Kidney epithelial cell (primary cell): ENCODE data around the gene STRBP. TPM values are rescaled to one million over a fixed set of nuclear protein-coding genes. Genes with fewer than 3 reads are reported as not detected.
A peak's percentile ranks its signal among the peaks of the same experiment; 100 is the strongest.

ENCODE experiments used
- DNase-seq: peaks from one replicate; pipeline ENCODE4 v3.0.0-alpha.2; 2010; ENCODE audit warnings: low read depth
- H3K27me3 ChIP-seq: 2 replicates; pipeline ENCODE4 v1.6.0; 2011; ENCODE audit warnings: low read length; ENCODE audit not compliant: control insufficient read depth, insufficient read depth
- H3K36me3 ChIP-seq: 2 replicates; pipeline ENCODE4 v1.5.1; 2011; ENCODE audit warnings: low read length; ENCODE audit not compliant: control insufficient read depth, insufficient read depth
- H3K4me3 ChIP-seq: 2 replicates; pipeline ENCODE4 v1.5.1; 2011; ENCODE audit warnings: low read depth, mild to moderate bottlenecking, control low read depth, low read length
- total RNA-seq: library from RNA; depleted of rRNA; stranded (reverse); fragments of >200 nt; gene quantifications from 2 replicates; pipeline ENCODE4 v1.2.3, GENCODE V29; 2015
- TF ChIP-seq, protein P1 (sequence below): IDR thresholded peaks from 2 replicates; pipeline ENCODE4 v1.5.1; 2011; ENCODE audit warnings: mild to moderate bottlenecking, moderate library complexity, low read length, control low read depth, inconsistent platforms; ENCODE audit not compliant: insufficient read depth, poor library complexity, severe bottlenecking

STRBP gene
- total RNA-seq, 1 donor from 2014 or later = 27.5 TPM

- H3K27me3 ChIP-seq = no peaks in the 10 kb centered on the region
- H3K4me3 ChIP-seq = no peak overlapping the region
- DNase-seq = no peak
- H3K36me3 ChIP-seq = peaks cover 3% of the 10 kb centered on the region
- TF ChIP-seq, protein P1, sequence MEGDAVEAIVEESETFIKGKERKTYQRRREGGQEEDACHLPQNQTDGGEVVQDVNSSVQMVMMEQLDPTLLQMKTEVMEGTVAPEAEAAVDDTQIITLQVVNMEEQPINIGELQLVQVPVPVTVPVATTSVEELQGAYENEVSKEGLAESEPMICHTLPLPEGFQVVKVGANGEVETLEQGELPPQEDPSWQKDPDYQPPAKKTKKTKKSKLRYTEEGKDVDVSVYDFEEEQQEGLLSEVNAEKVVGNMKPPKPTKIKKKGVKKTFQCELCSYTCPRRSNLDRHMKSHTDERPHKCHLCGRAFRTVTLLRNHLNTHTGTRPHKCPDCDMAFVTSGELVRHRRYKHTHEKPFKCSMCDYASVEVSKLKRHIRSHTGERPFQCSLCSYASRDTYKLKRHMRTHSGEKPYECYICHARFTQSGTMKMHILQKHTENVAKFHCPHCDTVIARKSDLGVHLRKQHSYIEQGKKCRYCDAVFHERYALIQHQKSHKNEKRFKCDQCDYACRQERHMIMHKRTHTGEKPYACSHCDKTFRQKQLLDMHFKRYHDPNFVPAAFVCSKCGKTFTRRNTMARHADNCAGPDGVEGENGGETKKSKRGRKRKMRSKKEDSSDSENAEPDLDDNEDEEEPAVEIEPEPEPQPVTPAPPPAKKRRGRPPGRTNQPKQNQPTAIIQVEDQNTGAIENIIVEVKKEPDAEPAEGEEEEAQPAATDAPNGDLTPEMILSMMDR = no peak
Observed at GRCh38 chr9:123089040-123089439, 179.3 kb downstream of the STRBP start.

GRCh38 chr9:123087359-123087888 is 181.0 kb downstream of the STRBP start:
- DNase-seq = no peak
- peaks cover 3% of the 10 kb centered on the region for H3K36me3 ChIP-seq
- no peak overlapping the region for H3K4me3 ChIP-seq
- no peaks in the 10 kb centered on the region for H3K27me3 ChIP-seq
- TF ChIP-seq, protein P1 = no peak

DNA sequence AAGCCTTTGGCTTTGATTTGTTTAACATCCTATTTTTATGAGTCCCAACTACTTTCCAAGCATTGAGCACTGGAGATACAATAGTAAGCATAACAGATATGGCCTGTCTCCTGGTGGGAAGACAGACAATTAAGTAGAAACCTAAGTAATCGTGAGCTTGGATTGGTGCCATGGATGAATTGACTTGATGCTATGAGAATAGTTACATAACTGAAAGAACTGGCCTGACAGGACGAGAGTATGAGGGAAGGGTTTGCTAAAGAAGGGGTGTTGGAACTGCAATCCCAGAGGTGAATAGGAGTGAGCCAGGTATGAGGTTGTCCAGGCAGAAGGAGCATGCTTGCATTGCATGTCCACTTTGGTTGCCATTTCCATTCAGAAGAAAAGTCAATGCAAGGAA is 182.5 kb downstream of the STRBP start:
- Histone ChIP-seq H3K4me3 (no peak overlapping the region), H3K27me3 (no peaks in the 10 kb centered on the region), H3K36me3 (peaks cover 3% of the 10 kb centered on the region)
- TF ChIP-seq, protein P1 = no peak
- DNase-seq = no peak

DNA sequence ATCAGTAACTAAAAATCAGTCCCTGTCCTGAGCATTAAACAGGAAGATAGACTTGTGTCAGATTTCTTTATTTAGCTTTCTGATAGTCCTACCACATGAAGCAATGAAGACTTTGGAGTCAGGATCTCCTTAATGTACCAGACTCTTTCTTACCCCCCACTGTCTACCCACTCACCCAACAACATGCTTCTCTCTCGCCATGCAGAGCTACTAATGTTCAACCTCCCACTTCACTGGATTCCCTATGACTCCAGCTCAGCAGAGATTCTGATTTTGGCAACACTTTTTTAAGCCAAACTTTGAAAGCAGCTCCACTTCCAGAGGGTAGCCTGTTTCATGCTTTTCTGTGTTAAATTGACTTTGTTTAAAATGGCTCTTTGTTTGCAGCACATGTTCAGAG is 184.1 kb downstream of the STRBP start:
- DNase-seq = no peak
- TF ChIP-seq, protein P1 = no peak
- Histone ChIP-seq H3K27me3 (no peaks in the 10 kb centered on the region), H3K4me3 (no peak overlapping the region), H3K36me3 (peaks cover 3% of the 10 kb centered on the region)

DNA sequence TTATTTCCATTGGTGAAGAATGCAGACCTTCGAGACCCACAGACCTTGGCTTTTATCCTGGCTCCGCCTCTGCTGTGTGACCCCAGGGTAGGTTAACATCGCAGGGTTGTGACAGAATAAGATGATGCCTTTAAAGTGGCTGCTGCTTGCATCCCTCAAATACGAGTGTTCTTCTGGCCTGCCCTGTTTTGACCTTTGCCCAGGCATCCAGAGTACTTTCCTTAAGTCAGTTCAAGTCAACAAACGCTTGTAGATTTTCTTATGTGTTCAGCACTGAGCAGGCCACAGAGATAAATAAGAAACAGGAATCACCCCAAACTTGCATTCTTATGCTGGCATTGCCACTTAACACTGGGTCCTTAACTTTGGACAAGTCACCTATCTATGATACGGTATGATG is 184.7 kb downstream of the STRBP start:
- no peak for DNase-seq
- Histone ChIP-seq H3K27me3 (no peaks in the 10 kb centered on the region), H3K4me3 (no peak overlapping the region), H3K36me3 (peaks cover 3% of the 10 kb centered on the region)
- TF ChIP-seq, protein P1 = no peak

DNA sequence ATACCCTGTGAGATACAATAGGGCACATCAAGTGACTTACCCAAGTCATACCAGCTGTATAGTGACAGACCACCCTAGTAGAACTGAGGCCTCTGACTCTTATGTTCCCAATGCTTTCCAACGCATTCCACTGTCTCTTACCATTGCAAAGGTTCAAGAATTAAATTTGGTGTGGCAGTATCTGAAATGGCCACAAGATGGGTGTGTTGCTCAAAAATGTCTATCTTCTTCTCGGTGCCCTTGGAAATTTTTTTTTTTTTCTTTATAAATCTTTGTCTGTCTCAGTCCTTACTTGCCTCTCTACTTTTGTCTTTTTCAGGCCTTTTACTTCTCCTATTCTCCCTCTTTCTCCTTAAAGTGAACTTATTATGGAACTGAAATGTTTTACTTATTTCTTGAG is 186.6 kb downstream of the STRBP start:
- H3K27me3 ChIP-seq = no peaks in the 10 kb centered on the region
- DNase-seq = no peak
- TF ChIP-seq, protein P1 = peak; percentile 49
- H3K4me3 ChIP-seq = no peak overlapping the region
- peaks cover 2% of the 10 kb centered on the region for H3K36me3 ChIP-seq
